HepG2 (cell line): ENCODE data around the gene NOL4L. TPM values are rescaled to one million over a fixed set of nuclear protein-coding genes. Genes with fewer than 3 reads are reported as not detected.

ENCODE experiments used
- MLXIP ChIP-seq: sonication (generic); formaldehyde crosslinking; IDR thresholded peaks from 2 replicates; pipeline ENCODE4 v1.9.0; 2021; ENCODE audit warnings: missing genetic modification reagents, borderline replicate concordance
- NFAT5 ChIP-seq: sonication (generic); formaldehyde crosslinking; IDR thresholded peaks from 2 replicates; pipeline ENCODE4 v1.4.0; 2020; ENCODE audit warnings: missing genetic modification reagents
- PCBP1 ChIP-seq: fragments of 200-400 bp; formaldehyde crosslinking; IDR thresholded peaks from 2 replicates; pipeline ENCODE4 v1.6.1; 2017; ENCODE audit warnings: mild to moderate bottlenecking, low read depth, low read length, borderline replicate concordance
- ZNF18 ChIP-seq: sonication (generic); formaldehyde crosslinking; IDR thresholded peaks from 2 replicates; pipeline ENCODE4 v1.8.0; 2022; ENCODE audit warnings: mild to moderate bottlenecking, missing genetic modification reagents; ENCODE audit not compliant: insufficient replicate concordance
- polyA plus RNA-seq, 8 experiments: library from polyadenylated mRNA; depleted of rRNA in 3 of 8; stranded (reverse) in 7 of 8; unstranded in 1 of 8; fragments of >200 nt; fragmentation: Illumina TruSeq in 4 of 8; extraction: Trizol in 4 of 8; gene quantifications; 2 replicates each; pipeline versions ENCODE4 v1.2.1 to v1.2.3, GENCODE V29; 2011 to 2016; ENCODE audit warnings: low read depth in 4 of 8, missing spikeins in 1 of 8, mixed read lengths in 1 of 8; ENCODE audit not compliant: insufficient read depth in 1 of 8
- total RNA-seq, 5 experiments: library from RNA; depleted of rRNA; stranded (reverse); fragments of >200 nt; fragmentation: Illumina TruSeq; extraction: Trizol; gene quantifications; 2 replicates each; pipeline ENCODE4 v1.2.3, GENCODE V29; 2016; ENCODE audit warnings: low read depth in 1 of 5

NOL4L gene
- total and polyA plus RNA-seq, 2 of the 13 experiments (the other 11 are each of a cell fraction or from before 2014, with no cell fraction given), result 16.6 to 35.4 TPM

- TF ChIP-seq MLXIP (CRISPR knock-in tag) (no peak), PCBP1 (no peak), ZNF18 (CRISPR knock-in tag) (no peak), NFAT5 (CRISPR knock-in tag) (no peak)
- TF ChIP-seq, all 625 proteins: peak for 0
These were observed 64.3 kb downstream of the NOL4L start (continued) for GRCh38 chr20:32520927-32521203.
